GM18907 (cell line): ENCODE results near the gene PMM1.
"Not testable (repeated sequence)": the region's sequence is repeated elsewhere in the genome, so short reads cannot be mapped to it uniquely, and the experiment has no call there.

Source experiments
- ATAC-seq: cut with Tn5 transposase; IDR thresholded peaks from one replicate; pipeline ENCODE4 v1.9.1; 2021; ENCODE audit warnings: mild to moderate bottlenecking, moderate library complexity; ENCODE audit not compliant: unreplicated experiment

PMM1 gene

DNA sequence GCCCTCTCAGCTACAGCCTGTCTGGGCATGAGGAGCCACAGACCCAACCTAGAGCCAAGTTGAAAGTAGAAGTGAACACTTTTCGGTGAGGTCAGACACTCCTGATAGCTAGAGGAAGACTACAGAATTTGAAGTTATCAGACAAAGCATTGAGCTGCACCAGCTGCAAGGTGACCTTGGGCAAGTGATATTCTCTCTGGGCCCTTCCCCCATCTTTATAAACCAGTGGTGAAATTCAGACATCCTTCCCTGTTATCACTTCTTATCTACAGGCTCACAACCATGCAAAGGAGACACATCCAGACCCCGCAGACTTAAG lies 8.0 kb upstream of the PMM1 start:
- ATAC-seq: no peak

DNA sequence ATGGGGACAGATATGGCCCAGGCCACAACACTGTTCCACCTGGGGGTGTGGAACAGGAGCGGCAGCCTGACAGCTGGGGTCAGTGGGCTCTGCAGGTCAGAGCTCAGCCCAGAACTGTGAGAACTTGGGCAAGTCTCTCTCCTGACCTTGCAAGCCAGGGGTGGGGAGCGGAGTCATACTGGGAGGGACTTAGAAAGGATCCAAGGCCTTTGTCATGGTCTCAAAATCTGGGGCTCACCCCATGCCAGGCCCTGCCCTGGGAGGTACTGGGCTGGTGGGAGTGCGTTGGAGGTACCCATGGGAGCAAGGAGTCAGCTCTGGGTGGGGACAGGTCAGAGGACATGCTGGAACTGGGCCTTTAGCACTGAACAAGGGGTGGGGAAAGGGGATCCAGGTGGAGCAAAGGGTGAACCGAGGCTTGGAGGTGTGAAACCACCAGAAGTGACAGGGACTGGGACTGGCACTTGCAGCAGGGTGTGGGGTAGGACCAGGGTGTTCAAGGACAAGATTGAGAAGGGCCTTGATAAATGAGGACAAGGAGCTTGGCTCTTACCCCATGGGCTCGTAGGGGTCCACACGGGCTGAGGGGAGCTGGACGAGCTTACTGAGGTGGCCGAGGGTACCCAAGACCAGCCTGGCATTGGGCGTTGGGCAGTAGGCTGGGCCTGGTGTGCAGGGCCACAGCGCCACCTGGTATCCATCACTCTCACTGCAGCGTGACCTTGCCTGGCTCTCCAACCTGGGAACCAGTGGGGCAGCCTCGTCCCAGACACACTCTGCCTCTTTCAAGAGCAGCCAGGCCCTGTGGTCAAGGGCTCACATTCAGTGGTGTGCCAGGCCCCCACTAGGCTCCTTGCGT lies 7.4 kb upstream of the PMM1 start:
- ATAC-seq: no peak

- ATAC-seq: no peak
Measured at GRCh38 chr22:41595703-41596102, 6.1 kb upstream of the PMM1 start.

- ATAC-seq: not testable (repeated sequence)
Measured at GRCh38 chr22:41593336-41593960, 3.8 kb upstream of the PMM1 start.

- ATAC-seq: no peak
Measured at GRCh38 chr22:41587347-41587723, 2.3 kb downstream of the PMM1 start.

DNA sequence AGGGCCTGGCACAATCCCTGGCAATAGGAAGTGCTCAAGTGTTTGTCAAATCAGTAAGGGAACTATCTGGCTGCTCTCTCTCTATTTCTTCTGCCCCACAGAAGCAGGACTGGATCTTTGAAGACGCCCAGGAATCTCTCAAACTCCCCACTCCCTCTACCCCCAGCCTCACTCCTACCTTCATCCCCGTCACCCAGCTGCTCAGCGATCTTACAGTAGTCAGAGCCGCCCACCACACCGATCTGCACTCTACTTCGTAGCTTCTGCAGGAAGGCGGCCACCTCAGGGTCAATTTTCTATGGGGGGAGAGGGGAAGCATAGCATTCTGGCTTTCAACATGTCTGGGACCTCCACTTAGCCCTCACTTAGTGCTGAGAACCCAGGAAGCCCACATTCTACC lies 3.7 kb downstream of the PMM1 start:
- no peak for ATAC-seq

- no peak for ATAC-seq
Measured at GRCh38 chr22:41584881-41585280, 4.8 kb downstream of the PMM1 start.

GRCh38 chr22:41582694-41583093 lies 6.9 kb downstream of the PMM1 start:
- ATAC-seq: no peak

GRCh38 chr22:41579997-41580355 lies 9.7 kb downstream of the PMM1 start:
- no peak for ATAC-seq

- ATAC-seq: no peak
Measured at GRCh38 chr22:41579297-41579996, 10.2 kb downstream of the PMM1 start.

GRCh38 chr22:41578818-41579217 lies 10.8 kb downstream of the PMM1 start:
- no peak for ATAC-seq

DNA sequence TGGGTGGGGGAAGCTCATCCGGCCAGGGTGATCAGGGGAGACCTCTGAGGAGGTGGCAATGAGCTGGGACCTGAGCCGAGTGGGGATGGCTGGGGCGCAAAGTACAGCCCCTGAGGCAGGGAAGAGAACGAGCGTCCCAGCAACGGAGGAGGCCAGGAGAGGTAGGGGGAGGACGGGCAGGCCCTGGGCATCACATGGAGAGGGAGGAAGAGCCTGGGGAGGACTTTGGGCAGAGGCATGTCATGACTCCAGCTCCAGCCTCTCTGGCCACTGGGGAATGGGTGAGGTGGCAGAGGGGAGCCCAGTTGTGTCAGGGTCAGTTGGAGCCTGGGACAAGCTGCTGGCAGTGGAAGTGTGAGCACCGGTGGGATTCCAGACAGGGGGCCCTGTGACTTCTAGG lies 11.5 kb downstream of the PMM1 start:
- ATAC-seq: no peak

DNA sequence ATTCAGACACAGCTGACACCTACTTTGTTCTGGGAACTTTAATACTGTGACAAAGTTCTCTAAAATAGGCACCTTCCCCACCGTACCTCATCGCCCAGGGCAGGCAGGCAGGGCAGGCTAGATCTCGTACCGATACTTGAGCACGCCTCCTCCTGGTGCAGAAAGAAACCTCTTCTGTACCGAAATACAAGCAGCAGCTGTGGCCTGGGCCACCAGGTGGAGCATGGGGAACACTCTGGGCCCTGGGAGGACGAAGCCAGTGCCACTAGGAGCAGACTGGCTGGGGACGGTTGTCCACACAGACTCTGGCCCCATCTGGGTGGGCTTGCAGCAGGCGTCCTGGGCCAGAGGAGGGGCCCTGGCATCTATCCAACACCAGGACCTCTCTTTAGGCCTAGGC lies 12.8 kb downstream of the PMM1 start:
- ATAC-seq: no peak

- ATAC-seq: no peak
Measured at GRCh38 chr22:41575533-41575932, 14.1 kb downstream of the PMM1 start.

DNA sequence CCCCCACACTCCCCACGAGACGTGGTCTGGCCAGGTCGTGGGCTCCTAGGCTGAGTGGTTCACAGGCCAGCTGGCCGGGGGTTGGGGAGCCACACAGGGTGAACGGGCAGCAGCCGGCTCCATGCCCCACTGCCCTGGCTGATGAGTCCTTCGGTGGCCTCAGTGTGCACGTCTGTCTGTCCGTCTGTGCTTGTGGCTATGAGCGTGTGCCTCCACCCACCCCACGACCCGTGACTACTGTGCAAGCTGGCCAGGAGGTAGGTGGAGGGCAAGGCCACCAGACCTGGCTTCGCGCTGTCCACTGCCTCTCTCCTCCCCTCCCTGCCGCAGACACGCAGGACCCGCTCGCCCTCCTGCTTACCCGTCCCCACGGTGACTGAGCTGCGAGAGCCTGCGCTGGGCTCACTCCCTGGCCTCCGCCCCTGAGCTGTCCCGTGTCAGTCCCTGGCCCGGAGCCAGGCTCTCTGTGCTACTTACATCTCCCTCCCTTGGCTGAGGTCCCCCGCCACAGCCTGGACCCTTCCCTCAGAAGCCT lies 14.7 kb downstream of the PMM1 start:
- ATAC-seq: no peak

- no peak for ATAC-seq
Measured at GRCh38 chr22:41573677-41574076, 16.0 kb downstream of the PMM1 start.

DNA sequence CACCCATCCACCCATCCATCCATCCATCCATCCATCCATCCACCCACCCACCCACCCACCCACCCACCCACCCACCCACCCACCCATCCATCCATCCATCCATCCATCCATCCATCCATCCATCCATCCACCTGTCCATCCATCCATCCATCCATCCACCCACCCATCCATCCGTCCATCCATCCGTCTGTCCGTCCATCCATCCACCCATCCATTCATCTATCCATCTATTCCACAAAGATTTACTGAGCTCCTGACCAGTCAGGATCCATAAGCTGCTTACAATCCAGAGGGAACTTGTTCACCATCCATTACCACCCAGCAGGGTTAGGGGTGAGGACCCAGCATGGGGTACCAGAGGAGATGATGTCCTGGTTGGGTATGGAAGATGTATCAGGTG lies 17.3 kb downstream of the PMM1 start:
- not testable (repeated sequence) for ATAC-seq

- ATAC-seq: no peak
Measured at GRCh38 chr22:41571786-41572185, 17.9 kb downstream of the PMM1 start.

- ATAC-seq: no peak
Measured at GRCh38 chr22:41570221-41570620, 19.4 kb downstream of the PMM1 start.

DNA sequence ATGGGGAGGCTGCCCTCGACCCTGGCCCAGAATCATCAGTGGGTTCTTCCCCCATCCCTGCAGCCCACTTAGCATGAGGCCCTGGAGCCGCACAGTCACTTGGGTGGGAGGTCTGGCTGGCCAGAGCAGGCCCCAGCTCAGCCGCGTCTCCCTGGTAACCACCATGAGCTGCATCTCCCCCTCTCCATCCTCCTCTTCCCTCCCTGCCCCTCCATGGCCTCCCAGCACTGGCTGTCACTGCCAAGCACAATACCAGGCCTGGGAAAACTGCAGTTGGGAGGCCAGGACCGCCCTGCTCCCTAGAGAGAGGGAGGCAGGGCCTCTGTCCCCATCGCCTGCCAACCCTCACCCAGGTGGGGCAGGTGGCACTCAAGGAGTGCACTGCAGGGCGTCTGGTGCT lies 20.8 kb downstream of the PMM1 start:
- ATAC-seq: no peak

DNA sequence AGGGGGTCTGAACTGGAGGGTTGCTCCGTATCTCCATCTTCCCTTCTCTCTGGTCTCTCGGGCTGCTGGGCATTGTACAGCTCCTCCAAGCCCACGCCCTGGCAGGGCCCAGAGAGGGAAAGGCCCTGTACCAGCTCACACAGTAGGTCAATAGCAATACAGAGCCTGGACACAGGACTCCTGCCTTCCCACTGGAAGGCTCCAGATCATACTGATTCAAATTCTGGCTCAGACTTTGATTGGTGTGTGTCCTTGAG lies 22.2 kb downstream of the PMM1 start:
- no peak for ATAC-seq

DNA sequence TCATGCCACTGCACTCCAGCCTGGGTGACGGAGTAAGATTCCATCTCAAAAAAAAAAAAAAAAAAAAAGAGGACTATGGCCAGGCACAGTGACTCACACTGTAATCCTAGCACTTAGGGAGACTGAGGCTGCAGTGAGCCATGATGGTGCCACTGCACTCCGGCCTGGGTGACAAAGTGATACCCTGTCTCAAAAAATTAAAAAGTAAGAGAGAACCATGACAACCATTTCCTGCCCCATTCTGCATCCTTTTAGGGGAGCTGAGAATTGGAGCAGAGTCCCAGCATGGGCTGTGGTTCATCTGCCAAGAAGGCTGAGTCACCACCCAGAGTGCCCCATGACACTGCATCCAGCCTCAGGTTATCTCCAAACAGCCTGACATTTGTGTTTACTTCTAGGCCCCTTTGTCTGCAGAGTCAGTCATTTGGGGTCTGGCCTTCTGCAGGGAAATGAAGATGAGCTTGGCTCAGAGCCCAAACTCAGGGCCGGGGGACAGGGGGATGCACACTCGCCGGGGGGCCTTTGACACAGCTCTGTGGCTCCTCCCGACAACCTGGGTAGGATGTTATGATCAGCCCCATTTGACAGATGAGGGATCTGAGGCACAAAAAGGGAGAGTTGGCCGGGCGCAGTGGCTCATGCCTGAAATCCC lies 24.1 kb downstream of the PMM1 start:
- no peak for ATAC-seq
